ENCODE measurements around the gene USP40.
A peak's percentile ranks its signal among the peaks of the same experiment; 100 is the strongest.

USP40 gene

GRCh38 chr2:233556881-233557736 is 9.5 kb downstream of the USP40 start:
- peak; percentile 71 for DNase-seq

- no peak for DNase-seq
Observed at GRCh38 chr2:233553366-233553765, 13.2 kb downstream of the USP40 start.

GRCh38 chr2:233551491-233551890 is 15.1 kb downstream of the USP40 start:
- no peak for DNase-seq

GRCh38 chr2:233546774-233547173 is 19.8 kb downstream of the USP40 start:
- no peak for DNase-seq

GRCh38 chr2:233546101-233546500 is 20.5 kb downstream of the USP40 start:
- no peak for DNase-seq

- no peak for DNase-seq
Observed at GRCh38 chr2:233544200-233544610, 22.4 kb downstream of the USP40 start.

- peak; percentile 69 for DNase-seq
Observed at GRCh38 chr2:233542507-233542906, 24.1 kb downstream of the USP40 start.

- DNase-seq: no peak
Observed at GRCh38 chr2:233538741-233539140, 27.8 kb downstream of the USP40 start.

GRCh38 chr2:233535271-233535670 is 31.3 kb downstream of the USP40 start:
- peak; percentile 21 for DNase-seq

- DNase-seq: no peak
Observed at GRCh38 chr2:233532971-233533370, 33.6 kb downstream of the USP40 start.

GRCh38 chr2:233531955-233532354 is 34.6 kb downstream of the USP40 start:
- no peak for DNase-seq

GRCh38 chr2:233530381-233530780 is 36.2 kb downstream of the USP40 start:
- DNase-seq: no peak

- DNase-seq: no peak
Observed at GRCh38 chr2:233528182-233528581, 38.4 kb downstream of the USP40 start.

- no peak for DNase-seq
Observed at GRCh38 chr2:233525791-233526190, 40.8 kb downstream of the USP40 start.

GRCh38 chr2:233519787-233520611 is 46.6 kb downstream of the USP40 start:
- DNase-seq: no peak

GRCh38 chr2:233513953-233514655 is 52.5 kb downstream of the USP40 start:
- DNase-seq: no peak

GRCh38 chr2:233503947-233504637 is 62.5 kb downstream of the USP40 start:
- no peak for DNase-seq

- DNase-seq: no peak
Observed at GRCh38 chr2:233503481-233503880, 63.1 kb downstream of the USP40 start.

- peak; percentile 50 for DNase-seq
Observed at GRCh38 chr2:233501198-233502076, 65.1 kb downstream of the USP40 start.

- DNase-seq: no peak
Observed at GRCh38 chr2:233499928-233500327, 66.7 kb downstream of the USP40 start.

- DNase-seq: no peak
Observed at GRCh38 chr2:233498126-233498525, 68.5 kb downstream of the USP40 start.

GRCh38 chr2:233497692-233498091 is 68.9 kb downstream of the USP40 start:
- no peak for DNase-seq
